Brain microvascular endothelial cell (primary cell): ENCODE results near the gene ATG5.
"Not testable (repeated sequence)": the region's sequence is repeated elsewhere in the genome, so short reads cannot be mapped to it uniquely, and the experiment has no call there.

Experiments
- DNase-seq: peaks from one replicate; pipeline ENCODE4 v3.0.0-alpha.2; 2020
- H3K27ac ChIP-seq: fragments of 250-450 bp; sonication (Bioruptor Pico); 2 replicates; pipeline ENCODE4 v1.5.1; 2020; ENCODE audit warnings: mild to moderate bottlenecking, moderate library complexity
- H3K27me3 ChIP-seq: fragments of 250-450 bp; sonication (Bioruptor Pico); replicated peaks from 2 replicates; pipeline ENCODE4 v1.5.1; 2020; ENCODE audit warnings: mild to moderate bottlenecking
- H3K36me3 ChIP-seq: fragments of 250-450 bp; sonication (Bioruptor Pico); replicated peaks from 2 replicates; pipeline ENCODE4 v1.5.1; 2020; ENCODE audit warnings: mild to moderate bottlenecking
- H3K4me3 ChIP-seq: 2 replicates; pipeline ENCODE4 v1.5.1; 2011; ENCODE audit warnings: low read depth, mild to moderate bottlenecking, control low read depth, low read length, moderate library complexity
- in situ Hi-C: cut with HindIII; loops from 2 replicates; pipeline ENCODE4 v1.10.0; 2017; ENCODE audit warnings: low sequenced_read_pairs, low pct_ligation_motif_present
- TF ChIP-seq, protein P1 (sequence below): IDR thresholded peaks from 2 replicates; pipeline ENCODE4 v1.5.1; 2011; ENCODE audit warnings: low read depth, mild to moderate bottlenecking, moderate library complexity, low read length, control low read depth, inconsistent platforms; ENCODE audit errors: missing control alignments

The ATG5 gene

DNA sequence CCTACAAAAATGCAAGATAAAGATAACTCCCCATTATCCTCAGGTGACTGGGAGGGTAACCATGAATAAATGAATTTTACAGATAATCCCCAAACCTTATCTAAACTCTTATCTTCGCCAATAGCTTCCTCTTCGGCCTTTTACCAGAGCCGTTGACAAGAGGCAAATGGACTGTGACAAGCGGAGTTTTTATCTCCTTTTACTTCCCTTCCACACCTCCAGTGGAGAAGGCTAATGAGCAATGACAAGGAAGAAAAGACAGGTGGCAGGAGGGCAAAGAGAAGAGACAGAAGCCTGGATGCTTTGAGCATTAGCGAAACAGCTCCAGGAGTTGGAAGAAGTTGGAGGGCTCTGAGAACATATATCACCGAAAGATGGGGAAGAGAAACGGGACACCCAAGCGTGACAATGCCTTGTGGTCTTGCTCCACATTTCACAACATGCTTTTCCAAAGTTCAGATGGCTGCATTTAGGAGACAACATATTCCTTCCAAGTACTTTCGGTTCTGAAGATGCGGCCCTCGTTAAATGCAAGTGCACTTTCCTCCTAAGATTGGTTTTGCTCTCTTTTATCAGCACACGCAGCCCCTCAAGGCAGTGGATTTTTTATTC is 170.2 kb downstream of the ATG5 start:
- in situ Hi-C loops = no loop called here
- H3K27ac ChIP-seq = no peak overlapping the region
- TF ChIP-seq, protein P1, sequence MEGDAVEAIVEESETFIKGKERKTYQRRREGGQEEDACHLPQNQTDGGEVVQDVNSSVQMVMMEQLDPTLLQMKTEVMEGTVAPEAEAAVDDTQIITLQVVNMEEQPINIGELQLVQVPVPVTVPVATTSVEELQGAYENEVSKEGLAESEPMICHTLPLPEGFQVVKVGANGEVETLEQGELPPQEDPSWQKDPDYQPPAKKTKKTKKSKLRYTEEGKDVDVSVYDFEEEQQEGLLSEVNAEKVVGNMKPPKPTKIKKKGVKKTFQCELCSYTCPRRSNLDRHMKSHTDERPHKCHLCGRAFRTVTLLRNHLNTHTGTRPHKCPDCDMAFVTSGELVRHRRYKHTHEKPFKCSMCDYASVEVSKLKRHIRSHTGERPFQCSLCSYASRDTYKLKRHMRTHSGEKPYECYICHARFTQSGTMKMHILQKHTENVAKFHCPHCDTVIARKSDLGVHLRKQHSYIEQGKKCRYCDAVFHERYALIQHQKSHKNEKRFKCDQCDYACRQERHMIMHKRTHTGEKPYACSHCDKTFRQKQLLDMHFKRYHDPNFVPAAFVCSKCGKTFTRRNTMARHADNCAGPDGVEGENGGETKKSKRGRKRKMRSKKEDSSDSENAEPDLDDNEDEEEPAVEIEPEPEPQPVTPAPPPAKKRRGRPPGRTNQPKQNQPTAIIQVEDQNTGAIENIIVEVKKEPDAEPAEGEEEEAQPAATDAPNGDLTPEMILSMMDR = no peak
- no peaks in the 10 kb centered on the region for H3K36me3 ChIP-seq
- DNase-seq = no peak
- H3K4me3 ChIP-seq = no peak overlapping the region
- no peaks in the 10 kb centered on the region for H3K27me3 ChIP-seq

DNA sequence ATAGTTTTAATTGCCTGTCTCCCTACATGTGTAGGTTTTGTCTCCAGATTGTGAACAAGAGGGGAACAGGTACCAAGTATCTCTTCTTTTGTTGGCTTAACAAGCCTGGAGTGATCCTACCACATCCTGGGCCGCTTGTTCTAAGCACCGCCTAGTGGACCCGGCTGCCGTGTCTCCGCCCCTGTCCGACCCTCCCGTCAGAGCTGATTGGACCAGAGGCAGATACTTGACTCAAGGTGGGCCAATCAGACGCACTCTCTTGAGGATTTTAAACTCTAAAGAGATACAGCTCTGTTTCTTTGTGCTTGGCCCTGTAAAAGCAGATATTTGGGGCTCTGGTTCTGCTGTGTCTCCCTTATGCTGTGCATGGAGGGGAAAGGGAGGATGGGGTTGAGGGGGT is 171.2 kb downstream of the ATG5 start:
- Histone ChIP-seq H3K27me3 (no peaks in the 10 kb centered on the region), H3K27ac (no peak overlapping the region), H3K36me3 (no peaks in the 10 kb centered on the region), H3K4me3 (no peak overlapping the region)
- in situ Hi-C loops = no loop called here
- TF ChIP-seq, protein P1 = no peak
- no peak for DNase-seq

DNA sequence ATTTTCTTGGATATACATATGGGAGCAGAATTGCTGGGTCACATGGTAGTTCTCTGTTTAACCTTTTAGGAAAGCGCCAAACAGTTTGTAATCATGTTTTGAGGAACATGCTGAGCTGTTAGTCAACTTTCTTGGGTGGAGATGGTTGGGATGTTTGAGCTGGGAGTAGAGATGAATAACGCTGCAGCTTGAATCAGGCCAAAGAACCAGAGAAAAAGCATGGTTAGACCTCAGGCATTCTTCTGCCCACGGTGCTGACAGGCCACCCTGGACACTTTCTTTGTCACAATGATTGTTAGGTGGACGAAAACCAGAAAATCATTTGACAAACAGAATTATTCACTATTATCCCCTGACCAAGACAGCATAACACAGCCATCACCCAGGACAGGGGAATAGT is 172.6 kb downstream of the ATG5 start:
- no peak for DNase-seq
- TF ChIP-seq, protein P1 = no peak
- Histone ChIP-seq H3K27ac (no peak overlapping the region), H3K27me3 (no peaks in the 10 kb centered on the region), H3K4me3 (no peak overlapping the region), H3K36me3 (no peaks in the 10 kb centered on the region)
- in situ Hi-C loops = no loop called here

DNA sequence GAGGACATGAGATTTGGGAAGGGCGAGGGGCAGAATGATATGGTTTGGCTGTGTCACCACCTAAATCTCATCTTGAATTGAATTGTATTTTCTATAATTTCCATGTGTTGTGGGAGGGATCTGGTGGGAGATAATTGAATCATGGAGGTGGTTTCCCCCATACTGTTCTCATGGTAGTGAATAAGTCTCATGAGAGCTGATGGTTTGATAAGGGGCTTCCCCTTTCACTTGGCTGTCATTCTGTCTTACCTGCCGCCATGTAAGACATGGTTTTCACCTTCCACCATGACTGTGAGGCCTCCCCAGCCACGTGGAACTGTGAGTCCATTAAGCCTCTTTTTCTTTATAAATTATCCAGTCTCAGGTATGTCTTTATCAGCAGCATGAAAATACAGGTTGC is 173.1 kb downstream of the ATG5 start:
- H3K27me3 ChIP-seq, in situ Hi-C loops, H3K36me3 ChIP-seq, H3K4me3 ChIP-seq, H3K27ac ChIP-seq, DNase-seq: not testable (repeated sequence)

DNA sequence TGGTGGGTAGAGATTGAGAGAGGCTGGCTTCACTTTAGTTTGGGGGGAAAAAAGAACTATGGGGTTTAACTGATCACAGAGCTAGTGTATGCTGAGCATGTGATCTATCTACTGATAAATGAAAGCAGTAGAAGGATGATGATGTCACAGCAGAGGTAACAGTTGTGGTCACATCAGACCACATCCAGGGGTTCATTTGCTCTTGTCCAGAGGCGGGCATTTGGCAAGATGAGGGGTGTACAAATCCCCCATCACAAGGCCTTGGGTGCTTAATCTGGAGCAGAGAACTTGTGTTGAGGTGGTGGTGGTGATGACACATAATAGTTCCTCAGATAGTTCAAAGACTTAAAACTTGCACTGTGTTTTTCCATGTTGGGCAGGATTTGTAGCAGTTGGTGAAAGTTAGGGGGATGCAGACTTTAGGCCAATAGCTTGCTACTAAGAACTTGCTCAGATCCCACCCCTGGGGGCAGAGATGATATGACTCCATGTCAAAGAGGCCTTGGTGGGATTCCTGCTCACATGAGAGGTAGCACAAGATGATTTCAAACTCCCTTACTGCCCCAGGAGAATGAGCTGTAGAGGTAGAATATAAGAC is 176.0 kb downstream of the ATG5 start:
- TF ChIP-seq, protein P1 = no peak
- no peak overlapping the region for H3K4me3 ChIP-seq
- H3K27me3 ChIP-seq = no peaks in the 10 kb centered on the region
- in situ Hi-C loops = no loop called here
- no peak overlapping the region for H3K27ac ChIP-seq
- H3K36me3 ChIP-seq = no peaks in the 10 kb centered on the region
- no peak for DNase-seq

DNA sequence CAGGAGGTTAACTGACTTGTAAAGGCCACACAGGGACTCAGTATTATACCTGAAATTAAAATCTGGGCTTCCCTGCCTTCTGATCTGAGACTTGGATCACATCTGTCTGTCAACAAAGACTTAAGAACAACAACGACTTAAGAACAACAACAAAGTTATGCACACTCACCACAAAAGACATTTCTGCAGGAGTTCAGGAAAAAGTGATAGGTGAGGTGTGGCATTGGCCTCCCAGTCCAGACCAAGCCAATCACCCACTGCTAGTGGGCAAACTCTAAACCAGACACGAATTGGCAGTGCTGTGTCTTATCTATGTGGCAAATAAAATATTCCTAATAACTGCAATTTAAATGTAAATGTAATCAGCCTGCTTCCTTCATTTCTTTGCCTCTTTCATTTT is 178.1 kb downstream of the ATG5 start:
- DNase-seq = no peak
- Histone ChIP-seq H3K27me3 (no peaks in the 10 kb centered on the region), H3K4me3 (no peak overlapping the region), H3K36me3 (no peaks in the 10 kb centered on the region), H3K27ac (no peak overlapping the region)
- TF ChIP-seq, protein P1 = no peak
- in situ Hi-C loops = no loop called here
